Measurements from ENCODE around the gene BCL2L14. TPM values are rescaled to one million over a fixed set of nuclear protein-coding genes. Genes with fewer than 3 reads are reported as not detected.

BCL2L14 gene
- total and polyA plus RNA-seq, 2 experiments from 2014 or later: not detected

DNA sequence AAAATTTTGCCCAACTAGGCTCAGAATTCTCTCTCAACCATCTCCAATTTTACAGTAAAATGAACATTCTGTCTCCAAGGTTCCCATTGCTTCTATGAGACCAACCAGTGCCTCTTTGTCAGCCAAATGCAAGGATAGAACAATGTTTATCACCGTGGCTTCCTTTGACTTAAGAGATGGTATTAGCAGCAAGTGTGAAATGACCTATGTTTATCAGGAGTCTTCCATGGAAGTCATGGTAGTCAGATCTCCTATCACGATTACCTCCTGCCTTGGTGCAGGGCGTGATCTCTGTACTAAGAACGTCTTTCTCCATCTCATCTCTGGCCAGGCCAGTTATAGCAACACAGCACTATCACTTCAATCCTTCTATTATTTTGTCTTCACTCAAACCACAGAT is 6.1 kb upstream of the BCL2L14 start:
- Histone ChIP-seq H3K4me3 (no peak overlapping the region), H3K4me1 (ENCODE audit: low read depth) (no peaks in the 10 kb centered on the region), H3K27me3 (no peaks in the 10 kb centered on the region), H3K9me3 (ENCODE audit: low read depth) (no peaks in the 10 kb centered on the region), H3K36me3 (no peaks in the 10 kb centered on the region), H3K27ac (no peak overlapping the region)
- TF ChIP-seq, protein P1, sequence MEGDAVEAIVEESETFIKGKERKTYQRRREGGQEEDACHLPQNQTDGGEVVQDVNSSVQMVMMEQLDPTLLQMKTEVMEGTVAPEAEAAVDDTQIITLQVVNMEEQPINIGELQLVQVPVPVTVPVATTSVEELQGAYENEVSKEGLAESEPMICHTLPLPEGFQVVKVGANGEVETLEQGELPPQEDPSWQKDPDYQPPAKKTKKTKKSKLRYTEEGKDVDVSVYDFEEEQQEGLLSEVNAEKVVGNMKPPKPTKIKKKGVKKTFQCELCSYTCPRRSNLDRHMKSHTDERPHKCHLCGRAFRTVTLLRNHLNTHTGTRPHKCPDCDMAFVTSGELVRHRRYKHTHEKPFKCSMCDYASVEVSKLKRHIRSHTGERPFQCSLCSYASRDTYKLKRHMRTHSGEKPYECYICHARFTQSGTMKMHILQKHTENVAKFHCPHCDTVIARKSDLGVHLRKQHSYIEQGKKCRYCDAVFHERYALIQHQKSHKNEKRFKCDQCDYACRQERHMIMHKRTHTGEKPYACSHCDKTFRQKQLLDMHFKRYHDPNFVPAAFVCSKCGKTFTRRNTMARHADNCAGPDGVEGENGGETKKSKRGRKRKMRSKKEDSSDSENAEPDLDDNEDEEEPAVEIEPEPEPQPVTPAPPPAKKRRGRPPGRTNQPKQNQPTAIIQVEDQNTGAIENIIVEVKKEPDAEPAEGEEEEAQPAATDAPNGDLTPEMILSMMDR (IDR thresholded peaks at IDR 0.05; ENCODE audit: low read depth, low read length): no peak
- no peak for DNase-seq (ENCODE audit: low read depth in 1 of 2, low spot score in 1 of 2)

DNA sequence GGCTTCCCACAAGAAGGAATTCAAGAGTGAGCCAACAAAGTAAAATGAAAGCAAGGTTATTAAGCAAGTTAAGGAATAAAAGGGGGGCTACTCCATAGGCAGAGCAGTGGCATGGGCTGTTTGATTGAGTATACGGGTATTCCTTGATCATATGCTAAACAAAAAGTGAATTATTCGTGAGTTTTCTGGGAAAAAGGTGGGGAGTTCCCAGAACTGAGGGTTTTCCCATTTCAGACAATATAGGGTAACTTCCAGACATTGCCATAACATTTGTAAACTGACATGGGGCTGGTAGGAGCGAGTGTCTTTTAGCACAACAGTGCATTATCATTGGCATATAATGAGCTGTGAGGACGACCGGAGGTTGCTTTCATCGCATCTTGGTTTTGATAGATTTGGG is 2.0 kb upstream of the BCL2L14 start:
- H3K4me3 ChIP-seq: no peak overlapping the region
- peaks cover 8% of the 10 kb centered on the region for H3K27me3 ChIP-seq
- no peaks in the 10 kb centered on the region for H3K36me3 ChIP-seq
- no peaks in the 10 kb centered on the region for H3K9me3 ChIP-seq (ENCODE audit: low read depth)
- no peak overlapping the region for H3K27ac ChIP-seq
- TF ChIP-seq, protein P1 (IDR thresholded peaks at IDR 0.05; ENCODE audit: low read depth, low read length): no peak
- no peaks in the 10 kb centered on the region for H3K4me1 ChIP-seq (ENCODE audit: low read depth)
- DNase-seq (ENCODE audit: low read depth in 1 of 2, low spot score in 1 of 2): no peak

DNA sequence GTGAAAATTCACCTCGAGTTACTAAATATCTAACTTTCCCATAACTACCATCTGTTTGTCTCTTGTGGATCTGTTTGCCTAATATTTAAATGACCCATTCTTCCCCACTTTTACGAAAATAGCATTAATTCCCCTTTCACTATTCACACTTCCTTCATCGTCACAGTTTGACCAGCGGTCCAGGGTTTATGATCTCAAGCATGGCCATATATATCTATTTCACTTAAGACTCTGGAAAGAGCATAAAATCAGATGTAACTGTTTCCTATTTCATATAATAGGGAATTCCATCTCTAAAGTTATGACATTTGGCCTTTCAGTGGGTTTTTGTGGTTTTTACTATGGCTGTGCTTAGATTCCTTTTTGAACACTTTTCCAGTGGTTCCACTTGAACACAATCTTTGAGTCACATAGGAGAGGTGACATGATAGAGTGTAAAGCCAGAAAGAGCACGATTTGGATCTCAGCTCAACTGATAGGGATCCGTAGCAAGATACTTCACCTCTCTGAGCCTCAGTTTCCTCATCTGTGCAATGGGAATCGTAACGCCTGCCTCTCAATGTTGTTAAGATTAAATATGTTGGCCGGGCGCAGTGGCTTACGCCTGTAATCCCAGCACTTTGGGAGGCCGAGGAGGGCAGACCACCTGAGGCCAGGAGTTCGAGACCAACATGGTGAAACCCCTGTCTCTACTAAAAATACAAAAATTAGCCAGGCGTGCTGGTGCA is 754 bp upstream of the BCL2L14 start:
- no peak overlapping the region for H3K4me3 ChIP-seq
- H3K27ac ChIP-seq: no peak overlapping the region
- no peaks in the 10 kb centered on the region for H3K36me3 ChIP-seq
- H3K27me3 ChIP-seq: peaks cover 8% of the 10 kb centered on the region
- no peaks in the 10 kb centered on the region for H3K4me1 ChIP-seq (ENCODE audit: low read depth)
- no peaks in the 10 kb centered on the region for H3K9me3 ChIP-seq (ENCODE audit: low read depth)
- TF ChIP-seq, protein P1 (IDR thresholded peaks at IDR 0.05; ENCODE audit: low read depth, low read length): no peak
- no peak for DNase-seq (ENCODE audit: low read depth in 1 of 2, low spot score in 1 of 2)

DNA sequence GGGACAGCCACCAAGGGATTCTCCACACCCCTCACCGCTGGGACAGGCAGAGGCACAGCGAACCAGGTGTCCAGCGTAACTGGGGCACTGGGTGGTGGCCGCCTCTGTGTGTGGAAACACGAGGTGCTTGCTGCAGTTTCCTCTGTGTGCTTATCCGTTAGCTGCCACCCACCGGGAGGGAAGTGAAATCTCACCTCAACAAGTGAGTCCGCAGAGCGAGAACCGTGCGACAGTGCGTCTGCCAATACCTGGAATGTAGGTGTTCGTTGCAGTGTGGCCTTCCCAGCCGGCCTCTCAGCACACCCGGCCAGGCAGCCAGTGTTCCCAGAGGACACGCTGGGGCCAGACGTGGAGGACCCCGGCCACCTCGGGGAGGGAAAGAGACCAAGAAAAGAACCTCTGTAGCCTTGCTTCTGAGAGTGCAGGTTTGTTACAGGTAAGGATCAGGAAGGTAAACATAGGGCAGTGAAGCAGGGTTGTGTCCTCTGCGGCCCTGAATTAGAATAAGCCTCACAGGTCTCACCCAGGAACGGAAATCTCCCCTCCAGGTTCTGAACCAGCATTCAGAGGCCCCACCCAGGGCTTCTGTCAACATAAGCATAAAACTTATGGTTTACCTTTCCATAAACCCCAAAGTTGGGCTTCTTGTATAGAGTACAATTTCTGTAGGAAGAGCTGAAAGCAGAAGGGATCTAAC is 1.5 kb downstream of the BCL2L14 start:
- TF ChIP-seq, protein P1 (IDR thresholded peaks at IDR 0.05; ENCODE audit: low read depth, low read length): no peak
- Histone ChIP-seq H3K36me3 (no peaks in the 10 kb centered on the region), H3K4me1 (ENCODE audit: low read depth) (no peaks in the 10 kb centered on the region), H3K27me3 (peaks cover 8% of the 10 kb centered on the region), H3K9me3 (ENCODE audit: low read depth) (no peaks in the 10 kb centered on the region), H3K27ac (no peak overlapping the region), H3K4me3 (no peak overlapping the region)
- DNase-seq (ENCODE audit: low read depth in 1 of 2, low spot score in 1 of 2): no peak

DNA sequence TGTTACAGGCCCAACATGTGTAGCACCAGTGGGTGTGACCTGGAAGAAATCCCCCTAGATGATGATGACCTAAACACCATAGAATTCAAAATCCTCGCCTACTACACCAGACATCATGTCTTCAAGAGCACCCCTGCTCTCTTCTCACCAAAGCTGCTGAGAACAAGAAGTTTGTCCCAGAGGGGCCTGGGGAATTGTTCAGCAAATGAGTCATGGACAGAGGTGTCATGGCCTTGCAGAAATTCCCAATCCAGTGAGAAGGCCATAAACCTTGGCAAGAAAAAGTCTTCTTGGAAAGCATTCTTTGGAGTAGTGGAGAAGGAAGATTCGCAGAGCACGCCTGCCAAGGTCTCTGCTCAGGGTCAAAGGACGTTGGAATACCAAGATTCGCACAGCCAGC is 8.6 kb downstream of the BCL2L14 start:
- no peaks in the 10 kb centered on the region for H3K4me1 ChIP-seq (ENCODE audit: low read depth)
- H3K9me3 ChIP-seq (ENCODE audit: low read depth): no peaks in the 10 kb centered on the region
- peak in 1 of 2 donors; percentile 27 for DNase-seq (ENCODE audit: low read depth in 1 of 2, low spot score in 1 of 2)
- H3K4me3 ChIP-seq: no peak overlapping the region
- TF ChIP-seq, protein P1 (IDR thresholded peaks at IDR 0.05; ENCODE audit: low read depth, low read length): no peak
- H3K27ac ChIP-seq: no peak overlapping the region
- H3K27me3 ChIP-seq: no peaks in the 10 kb centered on the region
- H3K36me3 ChIP-seq: no peaks in the 10 kb centered on the region
